Ascending aorta (tissue), 2 donors: Measurements from ENCODE around the gene PAGR1. TPM values are rescaled to one million over a fixed set of nuclear protein-coding genes. Genes with fewer than 3 reads are reported as not detected.
"Not testable (repeated sequence)": the region's sequence is repeated elsewhere in the genome, so short reads cannot be mapped to it uniquely, and the experiment has no call there.

Source experiments
- DNase-seq, 2 donors: peaks; one replicate each; pipeline ENCODE4 v3.0.0-alpha.2; 2019; ENCODE audit warnings: low spot score in 2 of 2
- H3K27ac ChIP-seq, 2 donors: fragments of 200-600 bp; sonication (generic); one replicate each; pipeline ENCODE4 v1.5.1; 2016 to 2017; ENCODE audit warnings: mild to moderate bottlenecking in 1 of 2
- H3K27me3 ChIP-seq: fragments of 200-600 bp; sonication (generic); one replicate; pipeline ENCODE4 v1.5.1; 2017
- H3K36me3 ChIP-seq, 2 donors: fragments of 200-600 bp; sonication (generic); one replicate each; pipeline ENCODE4 v1.5.1; 2016
- H3K4me1 ChIP-seq, 2 donors: fragments of 200-600 bp; sonication (generic); one replicate each; pipeline ENCODE4 v1.5.1; 2016 to 2017; ENCODE audit warnings: mild to moderate bottlenecking in 1 of 2
- H3K4me3 ChIP-seq, 2 donors: fragments of 200-600 bp; sonication (generic); one replicate each; pipeline ENCODE4 v1.5.1; 2016 to 2017; ENCODE audit warnings: mild to moderate bottlenecking in 1 of 2
- H3K9me3 ChIP-seq, 2 donors: fragments of 200-600 bp; sonication (generic); one replicate each; pipeline ENCODE4 v1.5.1; 2016
- CTCF ChIP-seq, 3 experiments: fragments of 200-600 bp in 2 of 3; fragments of 450-650 bp in 1 of 3; sonication (generic) in 2 of 3; IDR thresholded peaks; one replicate each; pipeline ENCODE4 v1.5.1; 2016 to 2019; ENCODE audit warnings: antibody characterized with exemption in 3 of 3, mild to moderate bottlenecking in 1 of 3, moderate library complexity in 1 of 3
- intact Hi-C: fragments of 100-400 bp; cut with DNase I; formaldehyde crosslinking; loops from one replicate; pipeline ENCODE4 v1.15.1; 2023
- total RNA-seq: library from RNA; depleted of rRNA; stranded (reverse); fragments of >200 nt; gene quantifications from one replicate; pipeline ENCODE4 v1.1.0, GENCODE V29; 2016

PAGR1 gene
- total RNA-seq, 1 donor from 2014 or later = 54.3 TPM

- H3K36me3 ChIP-seq = no peaks in the 10 kb centered on the region
- H3K9me3 ChIP-seq = no peaks in the 10 kb centered on the region
- intact Hi-C loops = no loop called here
- no peak for DNase-seq
- no peak for TF ChIP-seq CTCF (IDR thresholded peaks at IDR 0.05)
- no peaks in the 10 kb centered on the region for H3K27me3 ChIP-seq
- no peak overlapping the region for H3K27ac ChIP-seq
- no peak overlapping the region for H3K4me3 ChIP-seq
- H3K4me1 ChIP-seq = peaks cover 0 to 8% of the 10 kb centered on the region in 2 donors
These were observed 31.8 kb upstream of the PAGR1 start for GRCh38 chr16:29784157-29784556.

GRCh38 chr16:29784901-29785500, 31.0 kb upstream of the PAGR1 start:
- H3K9me3 ChIP-seq = no peaks in the 10 kb centered on the region
- no peaks in the 10 kb centered on the region for H3K27me3 ChIP-seq
- DNase-seq = peak in 1 of 2 donors; percentile 77
- no peaks in the 10 kb centered on the region for H3K36me3 ChIP-seq
- intact Hi-C loops = no loop called here
- H3K27ac ChIP-seq = no peak overlapping the region
- peak; percentile 65 to 93 (median 91) for TF ChIP-seq CTCF (IDR thresholded peaks at IDR 0.05)
- H3K4me3 ChIP-seq = peak overlapping the region; percentile 33 to 47
- peaks cover 0 to 12% of the 10 kb centered on the region in 2 donors for H3K4me1 ChIP-seq

DNA sequence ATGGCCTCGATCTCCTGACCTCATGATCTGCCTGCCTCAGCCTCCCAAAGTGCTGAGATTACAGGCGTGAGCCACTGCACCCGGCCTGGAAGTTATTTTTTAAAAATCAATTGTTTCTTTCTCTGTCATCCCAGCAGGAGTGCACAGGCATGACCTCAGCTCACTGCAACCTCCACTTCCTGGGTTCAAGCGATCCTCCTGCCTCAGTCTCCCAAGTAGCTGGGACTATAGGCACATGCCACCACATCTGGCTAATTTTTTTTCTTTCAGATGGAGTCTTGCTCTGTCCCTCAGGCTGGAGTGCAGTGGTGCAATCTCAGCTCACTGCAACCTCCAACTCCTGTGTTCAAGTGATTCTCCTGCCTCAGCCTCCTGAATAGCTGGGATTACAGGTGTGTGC, 28.8 kb upstream of the PAGR1 start:
- intact Hi-C loops, DNase-seq, H3K4me3 ChIP-seq, H3K27me3 ChIP-seq, H3K36me3 ChIP-seq, H3K27ac ChIP-seq, H3K9me3 ChIP-seq: not testable (repeated sequence)
- H3K4me1 ChIP-seq = peaks cover 0 to 21% of the 10 kb centered on the region in 2 donors

- peak overlapping the region; percentile 76 to 87 for H3K27ac ChIP-seq
- DNase-seq = no peak
- intact Hi-C loops = loop anchor here (1.0 to 5.0 kb wide), 4 partner anchors 16 to 817 kb away; partner anchors contain the start of genes CDIPT, PAGR1 and SPNS1
These were observed 26.2 kb upstream of the PAGR1 start for GRCh38 chr16:29789775-29790182.

GRCh38 chr16:29790183-29790948, 25.6 kb upstream of the PAGR1 start, which contains the start of gene KIF22:
TSS of gene KIF22 (plus strand) at chr16:29790751. CDS start at chr16:29790760, 9 bp downstream.
- Histone ChIP-seq H3K4me3 (peak within 1 kb of the TSS; percentile 58 to 89), H3K9me3 (no peaks in the 10 kb centered on the region)

More at GRCh38 chr16:29789775-29790182, 26.2 kb upstream of the PAGR1 start:
- Histone ChIP-seq H3K4me1 (peaks cover 0 to 21% of the 10 kb centered on the region in 2 donors), H3K4me3 (peak overlapping the region; percentile 58 to 89), H3K27me3 (no peaks in the 10 kb centered on the region), H3K36me3 (no peaks in the 10 kb centered on the region), H3K9me3 (no peaks in the 10 kb centered on the region)
- no peak for TF ChIP-seq CTCF (IDR thresholded peaks at IDR 0.05)

More at GRCh38 chr16:29790183-29790948, 25.6 kb upstream of the PAGR1 start, which contains the start of gene KIF22:
- intact Hi-C loops = loop anchor here (1.0 to 5.0 kb wide), 4 partner anchors 15 to 818 kb away; partner anchors contain the start of genes CDIPT, PAGR1 and SPNS1
- H3K4me1 ChIP-seq = peaks cover 0 to 17% of the 10 kb centered on the region in 2 donors
- peak; percentile 94 to 100 for DNase-seq
- H3K36me3 ChIP-seq = no peaks in the 10 kb centered on the region
- H3K27ac ChIP-seq = peak within 1 kb of the TSS; percentile 76 to 87
- no peaks in the 10 kb centered on the region for H3K27me3 ChIP-seq
- peak; percentile 66 to 84 (median 75) for TF ChIP-seq CTCF (IDR thresholded peaks at IDR 0.05)
